ENCODE data around the gene APBB1IP. TPM values are rescaled to one million over a fixed set of nuclear protein-coding genes. Genes with fewer than 3 reads are reported as not detected.

APBB1IP gene
- total and polyA plus RNA-seq, 9 of the 15 experiments (the other 6 are each of a cell fraction or from before 2014, with no cell fraction given): 0.03 to 0.11 (median 0.06) TPM; not detected in 4

- no peak for ATAC-seq
These were observed 69.3 kb downstream of the APBB1IP start for GRCh38 chr10:26507441-26507840.

GRCh38 chr10:26508016-26508415 lies 69.9 kb downstream of the APBB1IP start:
- FAIRE-seq: no peak
- POLR2A ChIA-PET: interaction anchor here (1.4 kb wide), 1 partner anchor 9 kb away, joined by 3 read pairs; no protein-coding TSS in a partner anchor
- CTCF ChIA-PET (ENCODE audit: low intra/inter-chr PET ratio): no interaction called here
- TF ChIP-seq MYBL2 (IDR thresholded peaks at IDR 0.05; ENCODE audit: low read depth) (no peak), MYBL2 (CRISPR knock-in tag; IDR thresholded peaks at IDR 0.05; ENCODE audit: borderline replicate concordance) (no peak), C11orf30 (IDR thresholded peaks at IDR 0.05; ENCODE audit: low read depth) (no peak), ZBED1 (IDR thresholded peaks at IDR 0.05) (no peak), XRCC4 (IDR thresholded peaks at IDR 0.05; ENCODE audit: extremely low read depth, insufficient read depth, insufficient read length) (no peak), DMBX1 (CRISPR knock-in tag; IDR thresholded peaks at IDR 0.05; ENCODE audit: borderline replicate concordance) (no peak), SRSF9 (IDR thresholded peaks at IDR 0.05; ENCODE audit: borderline replicate concordance, low read depth, low read length) (no peak), TAF15 (IDR thresholded peaks at IDR 0.05; ENCODE audit: low read depth, low read length) (no peak), THAP7 (CRISPR knock-in tag; IDR thresholded peaks at IDR 0.05) (no peak), POLR2G (IDR thresholded peaks at IDR 0.05; ENCODE audit: low read depth, low read length) (no peak)
- TF ChIP-seq, protein P1, sequence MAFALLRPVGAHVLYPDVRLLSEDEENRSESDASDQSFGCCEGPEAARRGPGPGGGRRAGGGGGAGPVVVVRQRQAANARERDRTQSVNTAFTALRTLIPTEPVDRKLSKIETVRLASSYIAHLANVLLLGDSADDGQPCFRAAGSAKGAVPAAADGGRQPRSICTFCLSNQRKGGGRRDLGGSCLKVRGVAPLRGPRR (CRISPR knock-in tag; IDR thresholded peaks at IDR 0.05): no peak

More at GRCh38 chr10:26507441-26507840, 69.3 kb downstream of the APBB1IP start:
- Histone ChIP-seq H2AFZ (ENCODE audit: low read depth, low read length) (no peak overlapping the region), H3K36me3 (ENCODE audit: control insufficient read depth, insufficient read depth, low read length) (no peaks in the 10 kb centered on the region), H3K4me3 (no peak overlapping the region), H4K20me1 (replicated peaks; ENCODE audit: control insufficient read depth, insufficient read depth, low read length) (no peaks in the 10 kb centered on the region), H3K27ac (ENCODE audit: extremely low read depth, low read depth, low read length) (no peak overlapping the region), H3K27me3 (ENCODE audit: control insufficient read depth in 2 of 2, insufficient read depth in 2 of 2, low read length in 2 of 2) (no peaks in the 10 kb centered on the region), H3K9me3 (replicated peaks; ENCODE audit: control insufficient read depth, insufficient read depth, low read depth, low read length) (no peaks in the 10 kb centered on the region), H3K4me2 (ENCODE audit: insufficient read depth, low read length) (no peak overlapping the region), H3K4me1 (replicated peaks in 1 of 2; ENCODE audit: control insufficient read depth in 2 of 2, insufficient read depth in 2 of 2, low read length in 2 of 2) (no peaks in the 10 kb centered on the region), H3K9me1 (ENCODE audit: control insufficient read depth, insufficient read depth, low read length) (no peaks in the 10 kb centered on the region), H3K9ac (ENCODE audit: insufficient read depth in 1 of 2, low read depth in 2 of 2, low read length in 2 of 2) (no peak overlapping the region), H3K79me2 (ENCODE audit: control insufficient read depth, insufficient read depth, low read length) (no peaks in the 10 kb centered on the region)
- CTCF ChIA-PET (ENCODE audit: low intra/inter-chr PET ratio): no interaction called here
- TF ChIP-seq MYC (IDR thresholded peaks at IDR 0.05; ENCODE audit: low read depth, low read length) (no peak), MYC (CRISPR knock-in tag; IDR thresholded peaks at IDR 0.05; ENCODE audit: borderline replicate concordance, low read depth) (no peak), SMAD1 (IDR thresholded peaks at IDR 0.05; ENCODE audit: low read depth, low read length, partially characterized antibody) (no peak), GATA2 (CRISPR knock-in tag; IDR thresholded peaks at IDR 0.05) (no peak), ATF1 (CRISPR knock-in tag; IDR thresholded peaks at IDR 0.05) (no peak), ATF1 (tag; IDR thresholded peaks at IDR 0.05) (no peak), ZNF436 (CRISPR knock-in tag; IDR thresholded peaks at IDR 0.05) (no peak), ELF4 (CRISPR knock-in tag; IDR thresholded peaks at IDR 0.05) (no peak), EHMT2 (IDR thresholded peaks at IDR 0.05) (no peak)
- TF ChIP-seq, protein P2, sequence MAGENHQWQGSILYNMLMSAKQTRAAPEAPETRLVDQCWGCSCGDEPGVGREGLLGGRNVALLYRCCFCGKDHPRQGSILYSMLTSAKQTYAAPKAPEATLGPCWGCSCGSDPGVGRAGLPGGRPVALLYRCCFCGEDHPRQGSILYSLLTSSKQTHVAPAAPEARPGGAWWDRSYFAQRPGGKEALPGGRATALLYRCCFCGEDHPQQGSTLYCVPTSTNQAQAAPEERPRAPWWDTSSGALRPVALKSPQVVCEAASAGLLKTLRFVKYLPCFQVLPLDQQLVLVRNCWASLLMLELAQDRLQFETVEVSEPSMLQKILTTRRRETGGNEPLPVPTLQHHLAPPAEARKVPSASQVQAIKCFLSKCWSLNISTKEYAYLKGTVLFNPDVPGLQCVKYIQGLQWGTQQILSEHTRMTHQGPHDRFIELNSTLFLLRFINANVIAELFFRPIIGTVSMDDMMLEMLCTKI (IDR thresholded peaks at IDR 0.05; ENCODE audit: partially characterized antibody): no peak
- in situ Hi-C loops (cut with MboI): no loop called here
- FAIRE-seq (no peak), DNase-seq (ENCODE audit: extremely low read depth in 1 of 4, low spot score in 3 of 4) (no peak)
- POLR2A ChIA-PET: interaction anchor here (0.7 to 1.4 kb wide), 2 partner anchors 10 to 84 kb away, joined by 3 read pairs; no protein-coding TSS in a partner anchor
- BruUV-seq (replicated peaks): no TSS peak
- intact Hi-C loops (cut with micrococcal nuclease): no loop called here

More at GRCh38 chr10:26508016-26508415, 69.9 kb downstream of the APBB1IP start:
- Histone ChIP-seq H4K20me1 (replicated peaks; ENCODE audit: control insufficient read depth, insufficient read depth, low read length) (no peaks in the 10 kb centered on the region), H3K27ac (ENCODE audit: extremely low read depth, low read depth, low read length) (no peak overlapping the region), H3K4me3 (no peak overlapping the region), H3K9ac (ENCODE audit: insufficient read depth in 1 of 2, low read depth in 2 of 2, low read length in 2 of 2) (no peak overlapping the region), H3K4me2 (ENCODE audit: insufficient read depth, low read length) (no peak overlapping the region), H3K36me3 (ENCODE audit: control insufficient read depth, insufficient read depth, low read length) (no peaks in the 10 kb centered on the region), H3K27me3 (ENCODE audit: control insufficient read depth in 2 of 2, insufficient read depth in 2 of 2, low read length in 2 of 2) (no peaks in the 10 kb centered on the region), H2AFZ (ENCODE audit: low read depth, low read length) (no peak overlapping the region), H3K9me3 (replicated peaks; ENCODE audit: control insufficient read depth, insufficient read depth, low read depth, low read length) (no peaks in the 10 kb centered on the region), H3K79me2 (ENCODE audit: control insufficient read depth, insufficient read depth, low read length) (no peaks in the 10 kb centered on the region), H3K4me1 (replicated peaks in 1 of 2; ENCODE audit: control insufficient read depth in 2 of 2, insufficient read depth in 2 of 2, low read length in 2 of 2) (no peaks in the 10 kb centered on the region), H3K9me1 (ENCODE audit: control insufficient read depth, insufficient read depth, low read length) (no peaks in the 10 kb centered on the region)
- 0% methylated on average over 4 of the region's 4 CpGs for WGBS (ENCODE audit: insufficient coverage, low coverage, missing lambda C conversion rate)
- DNase-seq (ENCODE audit: extremely low read depth in 1 of 4, low spot score in 3 of 4): no peak
- in situ Hi-C loops (cut with MboI) (no loop called here), intact Hi-C loops (cut with micrococcal nuclease) (no loop called here)
- no peak for ATAC-seq
- no TSS peak for BruUV-seq (replicated peaks)

Data from K562 (cell line).